SU-DHL-6 (cell line): ENCODE results near the gene SPINT2.

ENCODE experiments used
- H2AFZ ChIP-seq: fragments of 200-600 bp; sonication (generic); 2 replicates; pipeline ENCODE4 v1.6.1; 2014; ENCODE audit warnings: low read depth, mild to moderate bottlenecking, moderate library complexity, mixed read lengths, antibody characterized with exemption, low read length; ENCODE audit not compliant: severe bottlenecking
- H3F3A ChIP-seq: fragments of 200-600 bp; shearing (Covaris generic); 2 replicates; pipeline ENCODE4 v1.6.0; 2016; ENCODE audit warnings: antibody characterized with exemption, mild to moderate bottlenecking; ENCODE audit not compliant: insufficient read depth
- H3K27ac ChIP-seq: fragments of 200-600 bp; sonication (generic); 2 replicates; pipeline ENCODE4 v1.5.1; 2016; ENCODE audit warnings: low read depth, mild to moderate bottlenecking, low read length, moderate library complexity, mixed read lengths
- H3K27me3 ChIP-seq: fragments of 200-600 bp; sonication (generic), shearing (Covaris generic); 2 replicates; pipeline ENCODE4 v1.6.0; 2014; ENCODE audit warnings: mild to moderate bottlenecking, low read length
- H3K36me3 ChIP-seq: fragments of 200-600 bp; sonication (generic); 2 replicates; pipeline ENCODE4 v1.6.1; 2014; ENCODE audit warnings: mild to moderate bottlenecking, low read length, mixed read lengths
- H3K4me2 ChIP-seq: fragments of 300-600, 200-600 bp; shearing (Covaris generic), sonication (generic); 2 replicates; pipeline ENCODE4 v1.6.0; 2014; ENCODE audit warnings: low read length, low read depth, mild to moderate bottlenecking; ENCODE audit not compliant: poor library complexity, severe bottlenecking
- H3K4me3 ChIP-seq: fragments of 200-600 bp; sonication (generic); 2 replicates; pipeline ENCODE4 v1.5.1; 2014; ENCODE audit warnings: antibody characterized with exemption, low read length, mild to moderate bottlenecking, mixed read lengths; ENCODE audit not compliant: insufficient read depth, poor library complexity, severe bottlenecking
- H3K79me2 ChIP-seq: fragments of 200-600 bp; sonication (generic); 2 replicates; pipeline ENCODE4 v1.6.1; 2014; ENCODE audit warnings: mild to moderate bottlenecking, low read length, moderate library complexity; ENCODE audit not compliant: insufficient read depth
- H3K9ac ChIP-seq: fragments of 200-600 bp; sonication (generic); 2 replicates; pipeline ENCODE4 v1.7.0; 2014; ENCODE audit warnings: mild to moderate bottlenecking, low read length
- H3K9me2 ChIP-seq: fragments of 200-600 bp; sonication (generic); replicated peaks from 2 replicates; pipeline ENCODE4 v1.6.1; 2014; ENCODE audit warnings: low read length; ENCODE audit not compliant: insufficient read depth
- H3K9me3 ChIP-seq: fragments of 200-600 bp; sonication (generic); 2 replicates; pipeline ENCODE4 v1.6.1; 2014; ENCODE audit warnings: low read length, mixed read lengths; ENCODE audit not compliant: insufficient read depth
- H4K20me1 ChIP-seq: fragments of 200-600 bp; sonication (generic); 2 replicates; pipeline ENCODE4 v1.6.1; 2014; ENCODE audit warnings: low read depth, mild to moderate bottlenecking, antibody characterized with exemption, low read length, moderate library complexity, mixed read lengths
- CTCF ChIP-seq: fragments of 200-600 bp; sonication (generic); IDR thresholded peaks from one replicate; pipeline ENCODE4 v1.5.1; 2017; ENCODE audit warnings: antibody characterized with exemption, mild to moderate bottlenecking, low read length, moderate library complexity; ENCODE audit not compliant: insufficient read depth, poor library complexity, severe bottlenecking
- EZH2phosphoT487 ChIP-seq: fragments of 200-600 bp; sonication (generic), shearing (Covaris generic); conservative IDR thresholded peaks from 2 replicates; pipeline ENCODE4 v1.6.1; 2018; ENCODE audit warnings: mild to moderate bottlenecking, antibody characterized with exemption, low read length, moderate library complexity, mixed read lengths

The SPINT2 gene

GRCh38 chr19:38307597-38307996 lies 43.2 kb downstream of the SPINT2 start:
- Histone ChIP-seq H3K79me2 (no peaks in the 10 kb centered on the region), H3K27me3 (no peaks in the 10 kb centered on the region), H2AFZ (no peak overlapping the region), H3K4me2 (no peak overlapping the region), H3K9me2 (no peaks in the 10 kb centered on the region), H3K4me3 (no peak overlapping the region), H3K9ac (no peak overlapping the region), H3K9me3 (no peaks in the 10 kb centered on the region), H3K27ac (no peak overlapping the region), H3K36me3 (no peaks in the 10 kb centered on the region), H3F3A (no peaks in the 10 kb centered on the region), H4K20me1 (no peaks in the 10 kb centered on the region)
- TF ChIP-seq EZH2phosphoT487 = no peak

- no peaks in the 10 kb centered on the region for H3K9me2 ChIP-seq
- H4K20me1 ChIP-seq = no peaks in the 10 kb centered on the region
- no peaks in the 10 kb centered on the region for H3K36me3 ChIP-seq
- no peak overlapping the region for H3K27ac ChIP-seq
- no peaks in the 10 kb centered on the region for H3K27me3 ChIP-seq
- no peaks in the 10 kb centered on the region for H3K9me3 ChIP-seq
- H3K79me2 ChIP-seq = no peaks in the 10 kb centered on the region
- H3K9ac ChIP-seq = no peak overlapping the region
- no peak overlapping the region for H3K4me3 ChIP-seq
- H3F3A ChIP-seq = no peaks in the 10 kb centered on the region
- no peak overlapping the region for H2AFZ ChIP-seq
- TF ChIP-seq EZH2phosphoT487 = no peak
- no peak for TF ChIP-seq CTCF
- H3K4me2 ChIP-seq = no peak overlapping the region
Observed at GRCh38 chr19:38308006-38308766, 43.8 kb downstream of the SPINT2 start.

- Histone ChIP-seq H3K9ac (no peak overlapping the region), H3K9me2 (no peaks in the 10 kb centered on the region), H4K20me1 (no peaks in the 10 kb centered on the region), H3K4me3 (no peak overlapping the region), H3K4me2 (no peak overlapping the region), H3K36me3 (no peaks in the 10 kb centered on the region), H3F3A (no peaks in the 10 kb centered on the region; the same call in 1 of the 2 replicates), H3K27me3 (no peaks in the 10 kb centered on the region), H3K9me3 (no peaks in the 10 kb centered on the region), H3K27ac (no peak overlapping the region), H3K79me2 (0 out of 2 replicates have a peak, but pooled peaks cover 4% of the 10 kb centered on the region), H2AFZ (no peak overlapping the region)
- TF ChIP-seq CTCF (no peak), EZH2phosphoT487 (no peak)
Observed at GRCh38 chr19:38308926-38309614, 44.7 kb downstream of the SPINT2 start.
